GM12892 (cell line): ENCODE data around the gene EIF1.

ENCODE experiments used
- POLR2A ChIP-seq: IDR thresholded peaks from 2 replicates; pipeline ENCODE4 v1.6.1; 2011; ENCODE audit warnings: low read depth, low read length, control low read depth
- POLR2AphosphoS5 ChIP-seq: IDR thresholded peaks from 2 replicates; pipeline ENCODE4 v1.6.1; 2011; ENCODE audit warnings: low read depth, low read length, control low read depth
- TAF1 ChIP-seq: IDR thresholded peaks from 2 replicates; pipeline ENCODE4 v1.6.1; 2011; ENCODE audit warnings: low read depth, mild to moderate bottlenecking, control low read depth, low read length, borderline replicate concordance

DNA sequence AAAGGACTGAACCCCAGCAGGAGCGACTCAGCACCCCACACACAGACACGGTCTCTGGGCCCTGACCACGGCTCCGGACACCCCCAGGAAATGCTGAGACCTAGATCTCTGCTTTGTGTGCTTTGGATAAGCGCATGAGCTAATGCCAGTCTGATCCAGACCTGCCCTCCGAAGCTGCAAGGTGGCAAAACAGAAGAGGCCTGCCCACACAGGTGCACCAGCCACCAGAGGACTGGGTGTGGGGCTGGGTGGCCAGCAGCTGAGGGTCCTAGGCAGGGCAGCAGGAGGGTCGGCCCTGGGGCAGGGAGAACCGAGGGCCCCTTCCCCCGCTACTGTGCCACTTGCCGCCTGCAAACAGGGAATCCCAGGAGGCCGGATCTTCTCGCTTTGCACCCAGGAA lies 30.7 kb upstream of the EIF1 start:
- TF ChIP-seq POLR2A (no peak), POLR2AphosphoS5 (no peak), TAF1 (no peak)
